Liver (tissue), 9 donors: ENCODE measurements around the gene MED27. TPM values are rescaled to one million over a fixed set of nuclear protein-coding genes. Genes with fewer than 3 reads are reported as not detected.

Experiments used
- DNase-seq: peaks from one replicate; pipeline ENCODE4 v3.0.0-alpha.2; 2017; ENCODE audit warnings: low spot score
- H3K27ac ChIP-seq, 2 donors: one replicate each; pipeline ENCODE4 v1.7.0; 2013; ENCODE audit warnings: inconsistent platforms in 2 of 2, low read length in 2 of 2, control low read depth in 1 of 2, low read depth in 1 of 2, mild to moderate bottlenecking in 1 of 2
- H3K27me3 ChIP-seq, 4 donors: one replicate each; pipeline versions ENCODE4 v1.6.1 to v1.7.0; 2013; ENCODE audit warnings: low read length in 3 of 4, inconsistent platforms in 1 of 4, mild to moderate bottlenecking in 1 of 4, moderate library complexity in 1 of 4; ENCODE audit not compliant: control insufficient read depth in 4 of 4, insufficient read depth in 4 of 4
- H3K36me3 ChIP-seq, 4 donors: one replicate each; pipeline versions ENCODE4 v1.6.1 to v1.7.0; 2013; ENCODE audit warnings: low read length in 3 of 4, mild to moderate bottlenecking in 3 of 4, low read depth in 1 of 4, moderate library complexity in 1 of 4; ENCODE audit not compliant: control insufficient read depth in 4 of 4, insufficient read depth in 3 of 4
- H3K4me1 ChIP-seq, 4 donors: one replicate each; pipeline versions ENCODE4 v1.6.1 to v1.7.0; 2013; ENCODE audit warnings: low read length in 3 of 4, mild to moderate bottlenecking in 3 of 4, moderate library complexity in 1 of 4; ENCODE audit not compliant: control insufficient read depth in 4 of 4, insufficient read depth in 4 of 4
- H3K4me3 ChIP-seq, 3 donors: one replicate each; pipeline versions ENCODE4 v1.6.1 to v1.7.0; 2013; ENCODE audit warnings: low read length in 3 of 3, control low read depth in 1 of 3, low read depth in 1 of 3, mild to moderate bottlenecking in 1 of 3
- H3K9ac ChIP-seq, 2 donors: one replicate each; pipeline ENCODE4 v1.7.0; 2013; ENCODE audit warnings: low read length in 2 of 2, mild to moderate bottlenecking in 2 of 2, moderate library complexity in 2 of 2, control low read depth in 1 of 2, low read depth in 1 of 2
- H3K9me3 ChIP-seq, 4 donors: one replicate each; pipeline versions ENCODE4 v1.6.1 to v1.7.0; 2013; ENCODE audit warnings: low read length in 3 of 4; ENCODE audit not compliant: control insufficient read depth in 4 of 4
- EGR1 ChIP-seq, 2 donors: IDR thresholded peaks; 2 replicates each; pipeline ENCODE4 v1.6.1; 2016 to 2018; ENCODE audit warnings: antibody characterized with exemption in 2 of 2, low read depth in 2 of 2
- FOXA1 ChIP-seq: IDR thresholded peaks from 2 replicates; pipeline ENCODE4 v1.6.1; 2016; ENCODE audit warnings: antibody characterized with exemption
- FOXA2 ChIP-seq: IDR thresholded peaks from 2 replicates; pipeline ENCODE4 v1.6.1; 2016; ENCODE audit warnings: antibody characterized with exemption
- GABPA ChIP-seq, 2 donors: IDR thresholded peaks in 1 of 2; conservative IDR thresholded peaks in 1 of 2; 2 replicates each; pipeline ENCODE4 v1.6.1; 2016; ENCODE audit warnings: antibody characterized with exemption in 2 of 2, mild to moderate bottlenecking in 1 of 2, moderate library complexity in 1 of 2
- HNF4A ChIP-seq, 2 donors: conservative IDR thresholded peaks; 2 replicates each; pipeline ENCODE4 v1.6.1; 2016; ENCODE audit warnings: antibody characterized with exemption in 2 of 2, mild to moderate bottlenecking in 2 of 2
- HNF4G ChIP-seq: IDR thresholded peaks from 2 replicates; pipeline ENCODE4 v1.6.1; 2016; ENCODE audit warnings: antibody characterized with exemption
- JUND ChIP-seq, 2 donors: IDR thresholded peaks; 2 replicates each; pipeline ENCODE4 v1.6.1; 2016; ENCODE audit warnings: antibody characterized with exemption in 2 of 2
- NR2F2 ChIP-seq: IDR thresholded peaks from 2 replicates; pipeline ENCODE4 v1.6.1; 2016; ENCODE audit warnings: antibody characterized with exemption
- RAD21 ChIP-seq, 2 donors: IDR thresholded peaks; 2 replicates each; pipeline ENCODE4 v1.6.1; 2016; ENCODE audit warnings: antibody characterized with exemption in 2 of 2, mild to moderate bottlenecking in 2 of 2
- RXRA ChIP-seq, 2 donors: IDR thresholded peaks; 2 replicates each; pipeline ENCODE4 v1.6.1; 2017 to 2018; ENCODE audit warnings: antibody characterized with exemption in 2 of 2, mild to moderate bottlenecking in 1 of 2
- SP1 ChIP-seq: IDR thresholded peaks from 2 replicates; pipeline ENCODE4 v1.6.1; 2018; ENCODE audit warnings: antibody characterized with exemption, mild to moderate bottlenecking
- TAF1 ChIP-seq: conservative IDR thresholded peaks from 2 replicates; pipeline ENCODE4 v1.6.1; 2016; ENCODE audit warnings: antibody characterized with exemption, mild to moderate bottlenecking
- YY1 ChIP-seq: IDR thresholded peaks from 2 replicates; pipeline ENCODE4 v1.6.1; 2016; ENCODE audit warnings: antibody characterized with exemption, mild to moderate bottlenecking
- WGBS: extraction: QIAGEN DNeasy Blood & Tissue Kit; methylation state at CpG from one replicate; pipeline ENCODE4 v1.1.7; 2013; 5-methylcytosine and 5-hydroxymethylcytosine counted together
- polyA plus RNA-seq, 2 donors: library from polyadenylated mRNA; stranded (reverse) in 1 of 2; unstranded in 1 of 2; fragments of 200-250 nt in 1 of 2; fragments of >200 nt in 1 of 2; fragmentation: Nextera tagmentation in 1 of 2; extraction: Ambion mirVana in 1 of 2; gene quantifications; one replicate each; pipeline versions ENCODE4 v1.2.1 to v1.2.3, GENCODE V29; 2013 to 2015
- total RNA-seq, 2 donors: library from RNA; depleted of rRNA; stranded (reverse); fragments of >200 nt; gene quantifications; one replicate each; pipeline ENCODE4 v1.2.3, GENCODE V29; 2014
- TF ChIP-seq, protein P1 (sequence below): IDR thresholded peaks from 2 replicates; pipeline ENCODE4 v1.6.1; 2016; ENCODE audit warnings: antibody characterized with exemption
- TF ChIP-seq, protein P2 (sequence below): fragments of 150-350 bp; IDR thresholded peaks from 2 replicates; pipeline ENCODE4 v1.5.1; 2017; ENCODE audit warnings: improper control_type of control experiment, low read depth, low read length; ENCODE audit not compliant: missing input control
- TF ChIP-seq, protein P3 (sequence below): IDR thresholded peaks from 2 replicates; pipeline ENCODE4 v1.6.1; 2016; ENCODE audit warnings: antibody characterized with exemption
- TF ChIP-seq, protein P4 (sequence below): IDR thresholded peaks from 2 replicates; pipeline ENCODE4 v1.6.1; 2016; ENCODE audit warnings: antibody characterized with exemption
- TF ChIP-seq, protein P5 (sequence below): IDR thresholded peaks from 2 replicates; pipeline ENCODE4 v1.6.1; 2016; ENCODE audit warnings: antibody characterized with exemption, mild to moderate bottlenecking
- donor health status: healthy.
- donor health status: healthy.
- donor health status: healthy.
- donor health status: healthy.
- donor health status: healthy.

Gene MED27
- total and polyA plus RNA-seq, 4 donors, result 4.6 to 7.9 (median 5.5) TPM

DNA sequence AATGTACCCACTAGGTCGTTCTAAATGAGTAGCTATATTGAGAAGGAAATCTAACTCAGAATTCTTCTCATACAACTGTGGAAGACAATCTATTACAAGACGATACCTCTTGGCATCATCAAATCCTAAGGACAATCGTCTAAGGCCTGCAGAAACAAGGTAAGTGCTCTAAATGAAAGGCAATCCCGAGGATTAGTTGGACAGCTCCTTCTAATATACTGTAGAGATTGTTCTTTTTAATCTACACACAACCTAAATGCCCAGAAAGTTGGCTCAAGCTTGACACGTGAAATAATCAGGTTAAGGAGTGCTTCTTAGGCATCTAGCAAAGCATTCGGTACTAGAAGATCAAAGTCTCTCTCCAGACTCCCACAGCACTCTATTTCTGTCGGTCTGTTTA, 55.1 kb downstream of the MED27 start:
- TF ChIP-seq FOXA1 (no peak), SP1 (no peak), JUND (IDR thresholded peaks at IDR 0.05) (no peak), HNF4G (no peak), TAF1 (no peak), NR2F2 (no peak), RAD21 (IDR thresholded peaks at IDR 0.05) (no peak), GABPA (IDR thresholded peaks at IDR 0.05 in 1 of 2, conservative IDR thresholded peaks at IDR 0.05 in 1 of 2) (no peak), EGR1 (IDR thresholded peaks at IDR 0.05; ENCODE audit: low read depth in 2 of 2) (no peak), YY1 (no peak), RXRA (IDR thresholded peaks at IDR 0.05) (no peak), HNF4A (conservative IDR thresholded peaks at IDR 0.05) (no peak), FOXA2 (no peak)
- TF ChIP-seq, protein P1, sequence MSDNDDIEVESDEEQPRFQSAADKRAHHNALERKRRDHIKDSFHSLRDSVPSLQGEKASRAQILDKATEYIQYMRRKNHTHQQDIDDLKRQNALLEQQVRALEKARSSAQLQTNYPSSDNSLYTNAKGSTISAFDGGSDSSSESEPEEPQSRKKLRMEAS, result no peak
- TF ChIP-seq, protein P2, sequence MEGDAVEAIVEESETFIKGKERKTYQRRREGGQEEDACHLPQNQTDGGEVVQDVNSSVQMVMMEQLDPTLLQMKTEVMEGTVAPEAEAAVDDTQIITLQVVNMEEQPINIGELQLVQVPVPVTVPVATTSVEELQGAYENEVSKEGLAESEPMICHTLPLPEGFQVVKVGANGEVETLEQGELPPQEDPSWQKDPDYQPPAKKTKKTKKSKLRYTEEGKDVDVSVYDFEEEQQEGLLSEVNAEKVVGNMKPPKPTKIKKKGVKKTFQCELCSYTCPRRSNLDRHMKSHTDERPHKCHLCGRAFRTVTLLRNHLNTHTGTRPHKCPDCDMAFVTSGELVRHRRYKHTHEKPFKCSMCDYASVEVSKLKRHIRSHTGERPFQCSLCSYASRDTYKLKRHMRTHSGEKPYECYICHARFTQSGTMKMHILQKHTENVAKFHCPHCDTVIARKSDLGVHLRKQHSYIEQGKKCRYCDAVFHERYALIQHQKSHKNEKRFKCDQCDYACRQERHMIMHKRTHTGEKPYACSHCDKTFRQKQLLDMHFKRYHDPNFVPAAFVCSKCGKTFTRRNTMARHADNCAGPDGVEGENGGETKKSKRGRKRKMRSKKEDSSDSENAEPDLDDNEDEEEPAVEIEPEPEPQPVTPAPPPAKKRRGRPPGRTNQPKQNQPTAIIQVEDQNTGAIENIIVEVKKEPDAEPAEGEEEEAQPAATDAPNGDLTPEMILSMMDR, result no peak
- TF ChIP-seq, protein P3, sequence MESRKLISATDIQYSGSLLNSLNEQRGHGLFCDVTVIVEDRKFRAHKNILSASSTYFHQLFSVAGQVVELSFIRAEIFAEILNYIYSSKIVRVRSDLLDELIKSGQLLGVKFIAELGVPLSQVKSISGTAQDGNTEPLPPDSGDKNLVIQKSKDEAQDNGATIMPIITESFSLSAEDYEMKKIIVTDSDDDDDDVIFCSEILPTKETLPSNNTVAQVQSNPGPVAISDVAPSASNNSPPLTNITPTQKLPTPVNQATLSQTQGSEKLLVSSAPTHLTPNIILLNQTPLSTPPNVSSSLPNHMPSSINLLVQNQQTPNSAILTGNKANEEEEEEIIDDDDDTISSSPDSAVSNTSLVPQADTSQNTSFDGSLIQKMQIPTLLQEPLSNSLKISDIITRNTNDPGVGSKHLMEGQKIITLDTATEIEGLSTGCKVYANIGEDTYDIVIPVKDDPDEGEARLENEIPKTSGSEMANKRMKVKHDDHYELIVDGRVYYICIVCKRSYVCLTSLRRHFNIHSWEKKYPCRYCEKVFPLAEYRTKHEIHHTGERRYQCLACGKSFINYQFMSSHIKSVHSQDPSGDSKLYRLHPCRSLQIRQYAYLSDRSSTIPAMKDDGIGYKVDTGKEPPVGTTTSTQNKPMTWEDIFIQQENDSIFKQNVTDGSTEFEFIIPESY, result no peak
- TF ChIP-seq, protein P4, sequence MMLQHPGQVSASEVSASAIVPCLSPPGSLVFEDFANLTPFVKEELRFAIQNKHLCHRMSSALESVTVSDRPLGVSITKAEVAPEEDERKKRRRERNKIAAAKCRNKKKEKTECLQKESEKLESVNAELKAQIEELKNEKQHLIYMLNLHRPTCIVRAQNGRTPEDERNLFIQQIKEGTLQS, result no peak
- TF ChIP-seq, protein P5, sequence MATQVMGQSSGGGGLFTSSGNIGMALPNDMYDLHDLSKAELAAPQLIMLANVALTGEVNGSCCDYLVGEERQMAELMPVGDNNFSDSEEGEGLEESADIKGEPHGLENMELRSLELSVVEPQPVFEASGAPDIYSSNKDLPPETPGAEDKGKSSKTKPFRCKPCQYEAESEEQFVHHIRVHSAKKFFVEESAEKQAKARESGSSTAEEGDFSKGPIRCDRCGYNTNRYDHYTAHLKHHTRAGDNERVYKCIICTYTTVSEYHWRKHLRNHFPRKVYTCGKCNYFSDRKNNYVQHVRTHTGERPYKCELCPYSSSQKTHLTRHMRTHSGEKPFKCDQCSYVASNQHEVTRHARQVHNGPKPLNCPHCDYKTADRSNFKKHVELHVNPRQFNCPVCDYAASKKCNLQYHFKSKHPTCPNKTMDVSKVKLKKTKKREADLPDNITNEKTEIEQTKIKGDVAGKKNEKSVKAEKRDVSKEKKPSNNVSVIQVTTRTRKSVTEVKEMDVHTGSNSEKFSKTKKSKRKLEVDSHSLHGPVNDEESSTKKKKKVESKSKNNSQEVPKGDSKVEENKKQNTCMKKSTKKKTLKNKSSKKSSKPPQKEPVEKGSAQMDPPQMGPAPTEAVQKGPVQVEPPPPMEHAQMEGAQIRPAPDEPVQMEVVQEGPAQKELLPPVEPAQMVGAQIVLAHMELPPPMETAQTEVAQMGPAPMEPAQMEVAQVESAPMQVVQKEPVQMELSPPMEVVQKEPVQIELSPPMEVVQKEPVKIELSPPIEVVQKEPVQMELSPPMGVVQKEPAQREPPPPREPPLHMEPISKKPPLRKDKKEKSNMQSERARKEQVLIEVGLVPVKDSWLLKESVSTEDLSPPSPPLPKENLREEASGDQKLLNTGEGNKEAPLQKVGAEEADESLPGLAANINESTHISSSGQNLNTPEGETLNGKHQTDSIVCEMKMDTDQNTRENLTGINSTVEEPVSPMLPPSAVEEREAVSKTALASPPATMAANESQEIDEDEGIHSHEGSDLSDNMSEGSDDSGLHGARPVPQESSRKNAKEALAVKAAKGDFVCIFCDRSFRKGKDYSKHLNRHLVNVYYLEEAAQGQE, result no peak
- Histone ChIP-seq H3K27ac (no peak overlapping the region), H3K9ac (no peak overlapping the region), H3K4me1 (peaks cover 0 to 7% (median 0%) of the 10 kb centered on the region in 4 donors), H3K27me3 (no peaks in the 10 kb centered on the region), H3K9me3 (no peaks in the 10 kb centered on the region), H3K4me3 (no peak overlapping the region), H3K36me3 (no peaks in the 10 kb centered on the region)
- DNase-seq, result no peak
- 94% methylated on average over 7 of the region's 7 CpGs for WGBS
